ENCODE data around the gene AP2B1.
A peak's percentile ranks its signal among the peaks of the same experiment; 100 is the strongest.
"Not testable (repeated sequence)": the region's sequence is repeated elsewhere in the genome, so short reads cannot be mapped to it uniquely, and the experiment has no call there.

The AP2B1 gene

GRCh38 chr17:35577830-35578196 is 9.3 kb upstream of the AP2B1 start:
- DNase-seq = peak; percentile 27

GRCh38 chr17:35578197-35578928 is 8.8 kb upstream of the AP2B1 start, which contains the start of gene PEX12:
Gene PEX12, minus strand, starts transcription at chr17:35578571. Its CDS starts 550 bp downstream, at chr17:35578021.
- DNase-seq = peak; percentile 98

GRCh38 chr17:35578929-35579432 is 8.1 kb upstream of the AP2B1 start:
- DNase-seq = peak; percentile 36

- DNase-seq = peak; percentile 36
Measured at GRCh38 chr17:35584061-35584460, 3.1 kb upstream of the AP2B1 start.

GRCh38 chr17:35586569-35587073 is 501 bp upstream of the AP2B1 start:
- DNase-seq = no peak

GRCh38 chr17:35588196-35588920 is 1.2 kb downstream of the AP2B1 start:
- DNase-seq = peak; percentile 30

GRCh38 chr17:35596072-35596471 is 8.9 kb downstream of the AP2B1 start:
- no peak for DNase-seq

GRCh38 chr17:35596530-35597233 is 9.6 kb downstream of the AP2B1 start:
- no peak for DNase-seq

GRCh38 chr17:35597604-35598003 is 10.5 kb downstream of the AP2B1 start:
- DNase-seq = no peak

- DNase-seq = no peak
Measured at GRCh38 chr17:35603674-35604073, 16.6 kb downstream of the AP2B1 start.

GRCh38 chr17:35605678-35606077 is 18.6 kb downstream of the AP2B1 start:
- DNase-seq = no peak

GRCh38 chr17:35607239-35607847 is 20.2 kb downstream of the AP2B1 start:
- no peak for DNase-seq

- DNase-seq = no peak
Measured at GRCh38 chr17:35609831-35610230, 22.7 kb downstream of the AP2B1 start.

GRCh38 chr17:35610746-35611145 is 23.6 kb downstream of the AP2B1 start:
- DNase-seq = not testable (repeated sequence)

GRCh38 chr17:35612924-35613521 is 25.9 kb downstream of the AP2B1 start:
- DNase-seq = peak; percentile 79

GRCh38 chr17:35614810-35615209 is 27.7 kb downstream of the AP2B1 start:
- DNase-seq = no peak

- peak; percentile 31 for DNase-seq
Measured at GRCh38 chr17:35616536-35616935, 29.4 kb downstream of the AP2B1 start.

GRCh38 chr17:35617505-35617904 is 30.4 kb downstream of the AP2B1 start:
- DNase-seq = peak; percentile 38

- no peak for DNase-seq
Measured at GRCh38 chr17:35618628-35619027, 31.5 kb downstream of the AP2B1 start.

GRCh38 chr17:35621768-35622167 is 34.6 kb downstream of the AP2B1 start:
- no peak for DNase-seq

- no peak for DNase-seq
Measured at GRCh38 chr17:35627417-35627816, 40.3 kb downstream of the AP2B1 start.

GRCh38 chr17:35630530-35631148 is 43.5 kb downstream of the AP2B1 start:
- no peak for DNase-seq

Measured in hematopoietic multipotent progenitor cell treated with erythropoietin and hydrocortisone succinate and interleukin-3 and kit ligand, for 4 days (in vitro differentiated cells).